Activated CD8-positive, alpha-beta T cell treated with anti-CD3 and anti-CD28 coated beads, Interleukin-2, amount 10 ng/mL, durations not matched to agents 7 days and 5 days (primary cell): ENCODE measurements around the gene ARF3. TPM values are rescaled to one million over a fixed set of nuclear protein-coding genes. Genes with fewer than 3 reads are reported as not detected.
A peak's percentile ranks its signal among the peaks of the same experiment; 100 is the strongest.

Experiments
- ATAC-seq: fragments of 150-1000 bp; cut with Tn5 transposase; one replicate; pipeline ENCODE4 v1.10.0; 2021; ENCODE audit warnings: moderate library complexity
- CTCF ChIA-PET: fragments of 350-600 bp; sonication (Branson Sonifier 250); formaldehyde crosslinking; loops from one replicate; lab custom pipeline; 2021; ENCODE audit warnings: antibody characterized with exemption; lab: Charles Lee
- POLR2A ChIA-PET: fragments of 350-600 bp; sonication (Branson Sonifier 250); formaldehyde crosslinking; loops from one replicate; lab custom pipeline; 2021; ENCODE audit warnings: antibody characterized with exemption; lab: Charles Lee
- DNase-seq: peaks from one replicate; pipeline ENCODE4 v3.0.0-alpha.2; 2020
- H3K27ac Mint-ChIP-seq: one replicate; pipeline ENCODE4 v1.8.0; 2021; ENCODE audit warnings: mild to moderate bottlenecking, mixed read lengths
- H3K27me3 Mint-ChIP-seq: one replicate; pipeline ENCODE4 v1.8.0; 2021; ENCODE audit warnings: low read depth, mixed read lengths
- H3K36me3 Mint-ChIP-seq: one replicate; pipeline ENCODE4 v1.8.0; 2021; ENCODE audit warnings: low read depth, mixed read lengths
- H3K4me1 Mint-ChIP-seq: one replicate; pipeline ENCODE4 v1.8.0; 2021; ENCODE audit warnings: low read depth, mixed read lengths
- H3K4me3 Mint-ChIP-seq: one replicate; pipeline ENCODE4 v1.8.0; 2021; ENCODE audit warnings: mild to moderate bottlenecking, mixed read lengths
- H3K9me3 Mint-ChIP-seq: one replicate; pipeline ENCODE4 v1.8.0; 2022; ENCODE audit warnings: mixed read lengths; ENCODE audit not compliant: insufficient read depth
- total RNA-seq, 2 experiments: library from RNA; stranded (reverse); gene quantifications; one replicate each; pipeline ENCODE4 v1.2.3, GENCODE V29; 2021

ARF3 gene
- total RNA-seq, 2 experiments from 2014 or later, result 104 to 108 TPM

DNA sequence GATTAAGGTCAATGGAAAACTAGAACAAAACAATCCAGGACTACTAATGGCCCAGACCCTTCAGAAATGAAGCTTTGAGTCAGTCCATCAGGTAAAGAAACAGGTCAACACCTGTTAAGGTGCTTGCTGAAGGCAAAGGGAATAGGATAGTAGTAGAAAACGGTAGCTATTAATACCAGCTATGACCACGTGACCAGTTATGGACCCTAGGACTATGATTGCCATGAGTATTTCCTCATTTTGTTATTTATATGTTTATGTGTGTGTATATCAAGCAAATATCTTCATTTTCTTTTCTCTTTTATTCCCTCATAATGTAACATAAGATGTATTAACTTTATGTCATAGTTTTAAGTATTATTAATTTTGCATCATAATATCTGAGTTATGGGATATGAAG, 57.6 kb downstream of the ARF3 start:
- DNase-seq (no peak), ATAC-seq (no peak)
- CTCF ChIA-PET, result interaction anchor here (2.1 to 7.1 kb wide), 4 partner anchors 9 to 89 kb away, joined by 5 to 77 read pairs (median 50); partner anchors contain the start of genes DDX23 and FKBP11
- Mint-ChIP-seq H3K9me3 (no peaks in the 10 kb centered on the region), H3K4me1 (peaks cover 11% of the 10 kb centered on the region), H3K36me3 (no peaks in the 10 kb centered on the region), H3K4me3 (no peak overlapping the region), H3K27me3 (peaks cover 6% of the 10 kb centered on the region), H3K27ac (no peak overlapping the region)
- POLR2A ChIA-PET, result interaction anchor here (0.6 kb wide), 2 partner anchors 23 to 557 kb away, joined by 3 to 4 read pairs; no protein-coding TSS in a partner anchor

DNA sequence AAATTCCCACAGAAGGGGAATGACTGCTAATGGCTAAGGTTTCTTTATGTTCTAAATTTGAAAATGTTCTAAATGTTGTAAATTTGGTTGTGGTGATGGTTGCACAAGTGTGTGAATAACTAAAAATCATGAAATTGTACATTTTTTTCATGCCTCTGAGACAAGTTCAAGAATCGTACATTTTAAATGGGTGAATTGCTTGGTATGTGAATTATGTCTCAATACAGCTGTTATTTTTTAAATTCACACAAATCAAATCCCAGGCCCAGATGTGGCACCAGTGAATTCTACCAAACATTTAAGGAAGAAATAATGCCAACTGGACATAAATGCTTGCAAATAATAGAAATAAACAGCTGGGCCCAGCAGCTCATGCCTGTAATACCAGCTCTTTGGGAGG, 63.0 kb downstream of the ARF3 start:
- no peak for ATAC-seq
- no peak overlapping the region for H3K27ac Mint-ChIP-seq
- CTCF ChIA-PET, result interaction anchor here (0.8 to 3.4 kb wide), 4 partner anchors 11 to 102 kb away, joined by 3 to 14 read pairs (median 3); no protein-coding TSS in a partner anchor
- POLR2A ChIA-PET, result no interaction called here
- no peak for DNase-seq
- H3K36me3 Mint-ChIP-seq, result no peaks in the 10 kb centered on the region
- H3K27me3 Mint-ChIP-seq, result peaks cover 17% of the 10 kb centered on the region
- H3K4me1 Mint-ChIP-seq, result peaks cover 8% of the 10 kb centered on the region
- no peaks in the 10 kb centered on the region for H3K9me3 Mint-ChIP-seq
- H3K4me3 Mint-ChIP-seq, result no peak overlapping the region

DNA sequence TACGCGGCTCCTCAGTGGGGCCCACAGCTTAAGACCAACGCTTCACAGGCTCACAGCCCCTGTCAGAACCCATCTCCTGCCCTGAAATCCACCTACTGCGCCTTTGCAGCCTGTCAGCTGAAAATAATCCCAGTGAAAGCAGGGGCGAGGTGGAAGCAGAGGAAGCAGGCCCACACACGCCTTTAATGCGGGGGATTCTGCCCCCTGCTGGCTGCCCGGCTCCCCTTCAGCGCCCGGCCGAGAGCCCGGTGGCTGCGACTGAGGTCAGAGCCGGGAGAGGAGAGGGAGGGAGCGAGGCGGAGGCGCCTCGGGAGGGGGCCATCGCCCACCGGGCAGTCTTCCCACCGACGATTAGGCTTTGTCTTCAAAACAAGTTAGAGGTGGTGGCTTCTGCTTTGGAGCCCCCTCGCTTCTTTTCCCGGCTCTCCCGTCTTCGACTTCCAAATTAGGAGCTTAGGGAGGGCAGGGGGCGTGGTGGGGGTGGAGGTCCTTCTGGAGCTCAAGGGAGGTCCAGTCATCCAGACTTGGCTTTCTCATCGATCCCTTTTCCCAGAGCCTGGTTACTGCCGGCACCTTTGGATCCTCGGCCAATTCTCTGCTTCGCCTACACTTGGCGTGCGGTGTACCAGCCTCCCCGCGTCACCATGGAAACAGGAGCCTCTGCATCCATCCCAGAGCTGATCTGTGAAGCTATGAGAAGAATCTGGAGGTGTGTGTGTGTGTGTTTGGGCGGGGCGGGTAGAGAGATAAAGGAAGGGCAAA, 66.4 kb downstream of the ARF3 start:
- Mint-ChIP-seq H3K27me3 (peaks cover 15% of the 10 kb centered on the region), H3K9me3 (no peaks in the 10 kb centered on the region), H3K36me3 (no peaks in the 10 kb centered on the region), H3K27ac (no peak overlapping the region), H3K4me3 (no peak overlapping the region), H3K4me1 (peaks cover 8% of the 10 kb centered on the region)
- ATAC-seq (peak; percentile 98), DNase-seq (peak; percentile 81)
- POLR2A ChIA-PET, result interaction anchor here (1.7 to 3.3 kb wide), 2 partner anchors 26 to 38 kb away, joined by 4 to 22 read pairs; partner anchors contain the start of genes DDX23 and RND1
- CTCF ChIA-PET, result interaction anchor here (0.6 to 5.5 kb wide), 38 partner anchors 9 to 767 kb away, joined by 3 to 260 read pairs (median 6); partner anchors contain the start of genes ARF3, DDX23, FKBP11 and RND1

DNA sequence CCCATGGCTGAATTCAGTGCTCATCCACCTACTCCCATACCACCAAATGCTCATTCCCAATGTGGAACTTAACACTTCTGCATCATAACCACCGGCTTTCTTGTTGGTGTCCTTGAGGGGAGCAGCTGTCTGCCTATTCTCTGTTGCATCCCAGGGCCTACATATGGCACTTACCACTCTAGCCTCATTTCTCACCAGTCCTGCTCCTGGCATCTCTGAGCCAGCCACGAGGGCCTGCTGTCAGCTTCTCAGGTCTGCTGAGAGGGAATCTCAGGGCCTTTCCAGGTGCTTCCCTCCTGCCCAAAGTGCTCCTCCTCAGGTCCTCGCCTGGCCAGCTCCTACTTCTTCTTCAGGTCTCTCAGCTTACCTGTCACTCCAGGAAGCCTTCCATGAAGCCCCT, 67.6 kb downstream of the ARF3 start:
- Mint-ChIP-seq H3K9me3 (no peaks in the 10 kb centered on the region), H3K27me3 (peaks cover 15% of the 10 kb centered on the region), H3K4me3 (no peak overlapping the region), H3K4me1 (peaks cover 8% of the 10 kb centered on the region), H3K36me3 (no peaks in the 10 kb centered on the region), H3K27ac (peak overlapping the region; percentile 31)
- DNase-seq (no peak), ATAC-seq (no peak)
- ChIA-PET POLR2A (interaction anchor here (1.7 to 3.3 kb wide), 2 partner anchors 25 to 37 kb away, joined by 4 to 22 read pairs; partner anchors contain the start of genes DDX23 and RND1), CTCF (interaction anchor here (0.9 to 5.5 kb wide), 25 partner anchors 8 to 137 kb away, joined by 3 to 260 read pairs (median 7); partner anchors contain the start of genes DDX23, FKBP11 and RND1)

Other genes with a start within 250 kb of the ARF3 start
- gene CCNT1, start 240.8 kb downstream of the ARF3 start, total RNA-seq, result 10 to 100 TPM; 45.1 to 50.6 TPM
- gene ADCY6, start 168.4 kb downstream of the ARF3 start, total RNA-seq, result under 1 TPM; 0.18 to 0.37 TPM
- 10 to 100 TPM; 10.5 to 13.1 TPM for gene CACNB3, start 139.0 kb downstream of the ARF3 start, total RNA-seq
- gene DDX23, start 105.3 kb downstream of the ARF3 start, total RNA-seq, result 100 to 1,000 TPM; 127 to 154 TPM
- gene RND1, start 91.6 kb downstream of the ARF3 start, total RNA-seq, result 1 to 10 TPM; 1.4 to 2.5 TPM
- 10 to 100 TPM; 48.7 to 52.6 TPM for gene FKBP11, start 32.0 kb downstream of the ARF3 start, total RNA-seq
- 1 to 10 TPM; 2.4 to 3.2 TPM for gene WNT10B, start 14.2 kb upstream of the ARF3 start, total RNA-seq
- 1 to 10 TPM in 1 of 2 experiments, under 1 TPM in 1; 0.81 to 1.1 TPM for gene WNT1, start 20.8 kb upstream of the ARF3 start, total RNA-seq
- under 1 TPM; 0.39 to 0.42 TPM for gene DDN, start 41.9 kb upstream of the ARF3 start, total RNA-seq
- 10 to 100 TPM; 57.5 to 59.8 TPM for gene PRKAG1, start 61.3 kb upstream of the ARF3 start, total RNA-seq
- gene KMT2D, start 103.3 kb upstream of the ARF3 start, total RNA-seq, result 100 to 1,000 TPM; 113 TPM
- gene RHEBL1, start 112.5 kb upstream of the ARF3 start, total RNA-seq, result 1 to 10 TPM; 9.5 to 9.9 TPM
- under 1 TPM in 1 of 2 experiments, not detected in 1; 0.16 TPM for gene DHH, start 137.3 kb upstream of the ARF3 start, total RNA-seq
- gene LMBR1L, start 153.4 kb upstream of the ARF3 start, total RNA-seq, result 10 to 100 TPM; 35.8 to 37.8 TPM
- 1,000 to 10,000 TPM; 2,302 to 2,333 TPM for gene TUBA1B, start 173.9 kb upstream of the ARF3 start, total RNA-seq
- gene TUBA1A, start 231.6 kb upstream of the ARF3 start, total RNA-seq, result 100 to 1,000 TPM; 117 to 120 TPM